Measurements from ENCODE around the gene PDE7B.

GRCh38 chr6:135994857-135995544 is 143.5 kb downstream of the PDE7B start:
- TF ChIP-seq CTCF (conservative IDR thresholded peaks at IDR 0.05; ENCODE audit: low read length) (no peak), EZH2phosphoT487 (IDR thresholded peaks at IDR 0.05; ENCODE audit: borderline replicate concordance, low read depth, low read length) (no peak)

Measured in OCI-LY7 (cell line).